ENCODE measurements around the gene TNRC18. TPM values are rescaled to one million over a fixed set of nuclear protein-coding genes. Genes with fewer than 3 reads are reported as not detected.
"Not testable (repeated sequence)": the region's sequence is repeated elsewhere in the genome, so short reads cannot be mapped to it uniquely, and the experiment has no call there.

The TNRC18 gene
- polyA plus RNA-seq (ENCODE audit: insufficient read length in 10 of 10) = 10 to 100 TPM; 37.1 to 84.0 (median 46.2) TPM
- long read RNA-seq, donor 1, partial matches to known transcripts = 6 of 7 reads
- long read RNA-seq, donor 1, other reads (novel, unspliced or antisense) = 0 of 7 reads
- long read RNA-seq, donor 2 = 0 reads
- long read RNA-seq, donor 3 = 0 reads
- long read RNA-seq, donor 4, partial matches to known transcripts = 0 of 1 reads
- long read RNA-seq, donor 4, other reads (novel, unspliced or antisense) = 0 of 1 reads
- long read RNA-seq, donor 5, partial matches to known transcripts = 6 of 6 reads
- long read RNA-seq, donor 5, other reads (novel, unspliced or antisense) = 0 of 6 reads
- long read RNA-seq, donor 6, partial matches to known transcripts = 0 of 1 reads
- long read RNA-seq, donor 6, other reads (novel, unspliced or antisense) = 0 of 1 reads
- long read RNA-seq, donor 7, partial matches to known transcripts = 12 of 14 reads
- long read RNA-seq, donor 7, other reads (novel, unspliced or antisense) = 0 of 14 reads
- long read RNA-seq, donor 8, partial matches to known transcripts = 0 of 1 reads
- long read RNA-seq, donor 8, other reads (novel, unspliced or antisense) = 0 of 1 reads
- long read RNA-seq, donor 9 = 0 reads

DNA sequence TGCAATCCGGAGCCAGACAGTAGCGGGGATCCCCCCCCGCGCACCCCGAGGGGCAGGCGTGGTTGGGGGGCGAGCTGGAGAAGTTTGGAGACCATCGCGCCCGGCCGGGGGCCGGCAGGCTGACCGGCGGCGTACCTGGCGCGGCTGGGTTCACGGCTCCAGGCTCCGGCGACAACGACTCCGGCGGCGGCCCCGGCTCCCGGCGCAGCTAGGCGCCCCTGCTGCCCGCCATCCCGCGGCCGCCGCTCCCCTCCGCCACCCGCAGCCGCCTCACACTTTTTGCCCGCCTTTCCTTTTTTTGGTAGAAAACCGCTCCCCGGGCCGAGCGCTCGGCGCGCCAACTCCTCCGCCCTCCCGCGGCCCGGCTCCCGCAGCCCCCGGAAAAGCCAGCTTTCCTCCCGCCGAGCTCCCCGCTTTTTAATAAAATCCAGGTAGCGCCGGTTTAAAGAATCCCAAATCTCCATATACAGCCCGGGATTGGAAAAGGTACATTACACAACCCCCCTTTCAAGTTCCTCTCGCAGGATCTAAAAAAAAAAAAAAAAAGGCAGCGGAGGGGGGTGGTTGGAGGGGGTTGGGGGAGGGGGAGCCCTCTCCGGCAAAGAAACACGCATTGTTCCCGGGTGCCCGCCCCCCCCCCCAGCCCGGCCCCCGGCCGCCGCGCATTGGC is at the start of gene TNRC18:
TNRC18 (minus strand) TSS at position 529 of the 670 bp plus-strand sequence. CDS start 2,588 bp downstream, outside the sequence.
- DNase-seq = peak in 1 of 3 donors; percentile 49

DNA sequence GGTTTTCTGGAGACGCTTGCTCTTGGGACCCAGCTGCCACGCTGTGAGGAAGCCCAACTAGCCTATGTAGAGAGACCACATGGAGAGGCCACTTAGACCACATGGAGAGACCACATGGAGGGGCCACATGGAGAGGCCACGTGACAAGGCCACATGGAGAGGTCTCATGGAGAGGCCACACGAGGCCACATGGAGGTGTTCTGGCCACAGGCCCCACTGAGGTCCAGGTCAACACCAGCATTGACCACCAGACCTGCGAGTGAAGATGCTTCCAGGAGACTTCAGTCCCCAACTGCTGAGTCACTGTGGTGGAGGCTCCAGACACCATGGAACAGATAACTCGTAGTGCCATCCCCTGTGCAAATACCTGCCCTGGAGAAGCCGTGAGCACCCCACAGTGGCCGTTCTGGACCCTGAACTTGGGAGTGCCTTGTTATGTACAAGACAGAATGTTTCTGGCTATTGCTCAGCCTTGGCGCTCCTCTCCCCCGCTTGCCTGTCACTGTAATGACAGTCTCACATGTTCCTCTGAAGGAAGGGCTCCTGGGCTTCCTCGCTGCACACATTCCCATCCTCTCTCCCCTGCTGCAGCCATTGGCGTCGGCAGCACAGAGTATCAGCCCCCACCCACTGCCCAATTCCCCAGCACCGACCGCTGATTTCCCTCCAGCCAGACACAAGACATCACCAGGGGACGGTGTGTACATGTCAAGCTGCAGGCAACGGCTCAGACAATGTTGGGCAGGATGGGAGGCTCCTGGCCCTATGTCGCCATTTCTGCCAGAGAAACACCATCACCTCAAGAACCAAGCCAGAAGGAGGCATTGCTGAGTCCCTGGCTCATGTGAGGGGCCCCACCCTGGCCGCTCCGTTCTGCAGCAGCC is 49.0 kb upstream of the TNRC18 start:
- no peak for DNase-seq

DNA sequence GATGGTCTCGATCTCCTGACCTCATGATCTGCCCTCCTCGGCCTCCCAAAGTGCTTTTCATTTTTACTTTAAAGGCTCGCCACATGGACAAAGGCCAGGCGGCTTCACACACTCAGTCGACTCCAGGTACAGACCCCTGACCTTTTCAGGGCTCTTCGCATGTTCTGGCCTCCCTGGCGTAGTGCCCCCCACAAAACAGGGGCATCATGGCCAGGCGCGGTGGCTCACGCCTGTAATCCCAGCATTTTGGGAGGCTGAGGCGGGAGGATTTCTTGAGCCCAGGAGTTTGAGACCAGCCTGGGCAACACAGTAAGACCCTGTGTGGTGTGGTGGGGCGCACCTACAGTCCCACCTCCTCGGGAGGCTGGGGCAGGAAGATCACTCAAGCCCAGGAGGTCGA is 48.0 kb upstream of the TNRC18 start:
- not testable (repeated sequence) for DNase-seq

DNA sequence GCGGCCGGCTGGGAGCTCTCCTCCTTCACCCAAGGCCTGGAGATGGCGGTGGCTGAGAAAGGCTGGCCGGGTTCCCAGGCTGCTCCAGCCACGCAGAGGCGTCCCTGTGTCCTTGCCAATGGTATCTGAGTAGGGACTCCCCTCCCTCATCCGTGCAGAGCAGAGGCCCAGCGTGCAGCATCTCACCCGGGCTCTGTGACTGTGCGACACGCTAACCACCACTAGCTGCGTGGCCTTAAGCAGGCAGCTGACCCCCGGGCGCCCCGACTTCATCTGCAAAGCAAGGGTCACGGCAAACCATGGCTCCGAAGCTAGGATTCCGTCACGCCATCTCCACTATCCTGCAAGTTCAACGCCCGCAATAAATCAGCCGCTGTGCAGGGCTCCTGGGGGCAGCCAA is 47.2 kb upstream of the TNRC18 start:
- DNase-seq = peak in 2 of 3 donors; percentile 58 to 84

- DNase-seq = no peak
Measured at GRCh38 chr7:5470167-5470532, 46.5 kb upstream of the TNRC18 start.

DNA sequence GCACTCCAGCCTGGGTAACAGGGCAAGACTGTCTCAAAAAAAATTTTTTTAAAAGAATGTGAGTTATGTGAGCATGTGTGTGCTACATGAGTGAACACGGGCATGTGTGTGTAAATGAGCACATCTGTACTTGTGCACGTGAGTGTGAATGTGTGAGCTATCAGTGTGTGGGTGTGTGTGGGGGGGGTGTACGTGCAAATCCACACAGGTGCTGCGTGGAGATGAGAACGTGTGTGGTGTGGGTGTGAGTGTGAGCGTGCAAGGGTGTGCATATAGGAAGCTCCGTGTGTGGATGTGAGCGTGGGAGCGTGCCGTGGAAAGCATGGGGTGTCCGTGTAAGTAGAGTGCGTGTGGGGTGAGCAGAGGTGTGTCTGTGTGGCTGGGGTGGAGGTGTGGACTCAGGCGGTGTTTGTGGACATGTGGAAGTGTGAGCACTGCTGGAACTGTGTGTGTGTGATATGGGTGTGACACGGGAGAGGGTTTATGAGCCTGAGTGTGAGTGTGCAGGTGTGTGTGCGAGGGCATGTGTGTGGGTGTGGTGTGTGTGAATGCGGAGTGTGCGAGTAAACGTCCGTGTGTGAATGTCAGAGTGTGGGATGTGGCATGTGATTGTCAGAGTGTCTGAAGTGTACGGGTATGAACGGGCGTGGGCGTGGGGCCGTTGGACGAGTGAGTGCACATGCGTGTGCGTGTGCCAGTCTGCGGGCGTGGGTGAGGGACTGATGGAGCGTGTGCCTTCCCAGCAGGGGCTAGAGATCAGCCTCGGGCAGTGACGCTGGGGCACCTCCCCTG is 45.9 kb upstream of the TNRC18 start:
- no peak for DNase-seq

DNA sequence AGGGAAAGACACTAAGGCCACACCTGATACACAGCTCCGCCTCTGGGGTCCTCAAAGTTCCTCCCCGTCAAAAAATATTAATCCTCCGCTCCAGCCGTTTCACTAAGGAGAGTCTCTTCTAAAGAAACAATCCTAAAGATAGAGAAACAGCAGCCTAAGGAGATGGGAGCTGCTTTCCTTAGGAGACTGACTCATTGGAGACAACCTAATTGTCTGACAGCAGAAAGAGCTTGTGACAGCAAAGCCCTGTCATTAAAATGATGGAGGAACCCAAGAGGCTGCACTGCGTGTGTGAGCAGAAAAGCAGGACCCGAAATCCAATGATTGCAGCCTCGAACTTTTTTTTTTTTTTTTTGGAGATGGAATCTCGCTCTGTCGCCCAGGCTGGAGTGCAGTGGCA is 44.0 kb upstream of the TNRC18 start:
- no peak for DNase-seq

DNA sequence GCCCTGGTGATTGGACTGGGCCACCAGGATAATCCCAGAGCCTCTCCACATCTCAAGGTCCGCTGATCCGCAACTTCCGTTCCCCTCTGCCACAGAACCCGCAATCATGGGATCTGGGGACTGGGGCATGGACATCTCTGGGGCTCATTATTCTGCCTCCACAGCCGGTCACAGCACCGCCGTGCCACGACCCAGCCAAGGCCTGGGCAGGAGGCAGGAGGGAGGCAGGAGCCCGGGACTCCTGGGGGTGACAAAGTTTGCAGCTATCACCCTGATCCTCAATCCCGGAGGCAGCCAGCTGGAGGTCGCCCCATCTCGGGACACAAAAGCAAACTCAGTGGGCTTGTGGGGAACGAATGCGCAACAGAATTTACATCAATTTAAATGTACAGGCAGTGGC is 42.9 kb upstream of the TNRC18 start:
- no peak for DNase-seq

DNA sequence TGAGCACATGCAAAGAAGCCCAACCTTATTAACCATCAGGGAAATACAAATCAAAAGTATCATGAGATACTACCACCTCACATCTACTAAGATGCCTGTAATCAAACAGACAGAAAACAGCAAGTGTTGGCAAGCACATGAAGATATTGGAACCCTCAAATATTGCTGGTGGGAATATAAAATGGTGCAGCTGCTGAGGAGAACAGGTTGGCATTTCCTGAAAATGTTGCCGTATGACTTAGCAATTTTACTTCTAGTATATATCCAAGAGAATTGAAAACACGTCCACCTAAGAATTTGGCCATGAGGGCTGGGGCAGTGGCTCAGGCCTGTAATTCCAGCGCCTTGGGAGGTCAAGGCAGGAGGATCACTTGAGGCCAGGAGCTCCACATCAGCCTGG is 39.4 kb upstream of the TNRC18 start:
- DNase-seq = no peak

- DNase-seq = no peak
Measured at GRCh38 chr7:5462216-5462615, 38.6 kb upstream of the TNRC18 start.

- no peak for DNase-seq
Measured at GRCh38 chr7:5458921-5459480, 35.4 kb upstream of the TNRC18 start.

DNA sequence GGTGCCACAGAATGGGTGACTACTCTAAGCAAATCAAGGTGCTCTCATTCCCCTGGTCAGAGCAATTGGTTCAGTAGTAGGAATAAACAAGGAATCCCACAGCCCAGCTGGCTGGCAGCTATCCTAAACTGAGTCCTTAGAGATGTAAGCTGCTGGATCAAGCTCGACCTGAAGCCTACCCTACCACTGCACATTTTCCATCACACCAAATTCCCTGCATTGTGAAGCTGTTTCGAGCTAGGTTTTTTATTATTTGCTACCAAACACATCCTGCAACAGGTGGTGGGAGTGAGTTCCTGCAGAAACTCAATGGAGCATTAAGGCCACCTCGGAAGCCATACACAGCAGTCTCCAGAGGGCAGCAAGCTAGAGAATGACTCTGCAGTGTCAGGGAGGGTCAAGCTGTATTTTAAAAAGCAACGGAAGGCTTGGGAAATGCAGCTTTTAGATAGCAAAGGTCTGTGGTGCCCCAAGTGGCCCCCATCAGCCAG is 33.7 kb upstream of the TNRC18 start:
- DNase-seq = no peak

- no peak for DNase-seq
Measured at GRCh38 chr7:5456409-5456808, 32.8 kb upstream of the TNRC18 start.

DNA sequence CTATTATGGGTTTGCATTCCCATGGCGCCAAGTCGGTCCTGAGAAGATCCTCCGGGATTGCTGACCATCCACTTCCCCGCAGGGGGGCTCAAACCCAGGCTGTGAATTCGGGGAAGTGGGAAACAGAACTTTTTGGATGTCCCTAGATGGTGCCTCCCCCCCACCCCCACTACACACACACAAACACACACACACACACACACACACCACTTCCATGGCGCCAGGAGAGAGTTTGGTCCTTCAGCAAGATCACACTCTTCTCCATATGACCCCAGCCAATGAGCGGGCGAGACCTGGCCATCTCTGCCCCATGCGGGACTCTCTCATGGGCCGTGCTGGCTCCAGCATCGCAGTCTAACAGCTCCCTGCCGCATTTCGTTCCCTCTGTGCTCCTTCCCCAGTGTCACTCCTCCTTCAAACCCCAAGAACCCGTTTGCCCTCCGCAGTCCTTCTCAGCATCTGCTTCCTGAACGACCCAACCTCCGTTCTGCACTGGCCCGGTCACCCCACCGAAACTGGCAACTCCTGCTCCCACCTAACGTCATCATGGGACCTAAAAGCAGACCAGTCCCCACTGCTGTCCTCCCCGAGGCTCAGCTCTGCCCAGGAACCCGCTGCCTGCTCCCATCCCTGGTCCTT is 32.1 kb upstream of the TNRC18 start:
- DNase-seq = no peak

DNA sequence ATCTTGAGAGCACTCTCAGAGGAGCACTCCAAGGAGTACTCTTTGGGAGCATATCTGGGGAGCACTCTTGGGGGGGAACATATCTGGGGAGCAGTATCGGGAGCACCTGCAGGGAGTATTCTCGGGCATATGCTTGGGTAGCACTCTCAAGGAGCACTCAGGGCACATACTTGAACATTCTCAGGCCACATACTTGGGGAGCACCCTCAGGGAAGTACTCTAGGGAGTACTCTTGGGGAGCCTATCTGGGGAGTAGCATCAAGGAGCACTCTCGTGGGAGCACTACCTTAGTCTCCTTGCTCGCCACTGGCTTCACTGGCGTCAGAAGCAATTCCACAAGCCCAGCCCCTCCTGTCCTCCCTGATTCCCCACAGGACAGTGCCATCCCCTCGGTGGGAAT is 31.5 kb upstream of the TNRC18 start:
- DNase-seq = no peak

DNA sequence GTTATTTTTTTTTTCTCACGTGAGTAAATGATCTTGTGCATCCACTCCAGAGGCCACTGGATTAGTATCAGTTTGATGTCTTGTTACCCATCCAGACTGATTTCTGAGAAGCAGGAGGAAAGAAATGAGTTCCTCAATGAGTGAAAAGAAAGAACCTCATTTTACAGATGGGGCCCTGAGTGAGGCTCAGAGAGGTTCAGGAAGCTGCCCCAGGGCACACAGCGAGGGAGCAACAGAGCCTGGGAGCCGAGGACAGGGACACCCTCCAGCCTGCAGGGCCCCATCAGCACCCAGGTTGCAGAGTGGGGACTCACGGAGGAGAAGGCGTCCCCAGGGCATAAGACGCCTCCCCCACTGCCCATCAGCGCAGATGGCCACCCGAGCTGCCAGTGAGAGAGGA is 30.9 kb upstream of the TNRC18 start:
- no peak for DNase-seq

DNA sequence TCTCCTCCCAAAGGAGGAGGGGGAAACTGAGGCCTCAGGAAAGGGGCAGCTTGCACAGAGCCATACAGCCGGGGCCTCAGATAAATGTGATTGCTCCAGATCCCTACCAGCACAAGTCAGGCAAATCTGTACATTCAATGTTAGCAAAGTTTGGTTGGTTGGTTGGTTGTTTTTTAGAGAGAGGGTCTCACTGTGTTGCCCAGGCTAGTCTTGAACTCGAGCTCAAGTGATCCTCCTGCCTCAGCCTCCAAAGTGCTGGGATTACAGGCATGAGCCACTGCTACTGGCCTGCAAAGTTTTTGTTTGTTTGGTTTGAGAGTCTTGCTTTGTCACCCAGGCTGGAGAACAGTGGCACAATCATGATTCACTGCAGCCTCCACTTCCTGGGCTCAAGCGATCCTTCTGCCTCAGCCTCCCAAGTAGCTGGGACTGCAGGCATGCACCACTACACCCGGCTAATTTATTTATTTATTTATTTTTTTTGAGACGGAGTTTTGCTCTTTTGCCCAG is 30.0 kb upstream of the TNRC18 start:
- DNase-seq = no peak

GRCh38 chr7:5452937-5453540 is 29.4 kb upstream of the TNRC18 start:
- DNase-seq = peak; percentile 29 to 63 (median 38)

- no peak for DNase-seq
Measured at GRCh38 chr7:5452470-5452899, 28.9 kb upstream of the TNRC18 start.
